ENCODE measurements around the gene TPBGL.

DNA sequence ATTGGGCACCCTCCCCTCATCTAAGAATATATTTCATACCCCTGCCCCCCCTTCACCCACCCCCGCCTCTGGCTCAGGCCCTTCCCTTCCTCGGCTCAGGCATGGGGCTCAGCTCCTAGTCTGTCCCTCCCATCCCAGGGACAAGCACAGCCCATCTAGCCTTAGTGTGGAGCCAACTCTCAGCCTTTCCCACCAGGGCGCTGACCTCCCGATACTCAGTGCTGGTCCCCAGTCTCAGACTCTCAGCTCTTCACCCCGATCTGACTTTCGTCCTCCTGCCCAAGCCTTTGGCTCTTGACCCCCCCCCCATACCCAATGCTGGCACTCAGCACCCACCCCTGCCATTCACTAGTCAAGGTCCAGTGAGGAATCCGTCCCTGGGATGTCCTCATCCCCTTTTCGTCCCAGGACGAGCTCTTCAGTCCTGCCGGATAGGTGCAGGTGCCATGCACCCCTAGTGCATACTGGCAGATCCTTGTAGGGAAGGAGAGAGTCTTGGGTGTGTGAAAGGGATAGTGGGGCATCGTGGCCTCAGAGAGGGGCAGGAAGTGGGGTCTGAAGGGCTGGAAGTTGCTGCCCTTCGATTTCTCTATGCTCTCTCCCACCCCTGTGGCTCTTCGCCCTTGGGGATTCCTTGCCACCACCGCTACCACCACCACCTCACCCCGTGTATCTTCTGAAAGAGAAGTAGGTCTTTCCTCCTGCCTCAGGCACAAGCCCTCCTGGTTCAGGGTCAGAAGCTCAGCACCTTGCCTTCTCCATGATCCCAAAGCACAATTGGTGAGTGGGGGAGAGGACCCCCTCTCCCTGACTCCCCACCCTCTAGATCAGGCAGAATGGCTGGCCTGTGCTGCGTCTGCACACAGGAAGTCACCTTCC, 2.4 kb downstream of the TPBGL start:
- TF ChIP-seq, protein P1, sequence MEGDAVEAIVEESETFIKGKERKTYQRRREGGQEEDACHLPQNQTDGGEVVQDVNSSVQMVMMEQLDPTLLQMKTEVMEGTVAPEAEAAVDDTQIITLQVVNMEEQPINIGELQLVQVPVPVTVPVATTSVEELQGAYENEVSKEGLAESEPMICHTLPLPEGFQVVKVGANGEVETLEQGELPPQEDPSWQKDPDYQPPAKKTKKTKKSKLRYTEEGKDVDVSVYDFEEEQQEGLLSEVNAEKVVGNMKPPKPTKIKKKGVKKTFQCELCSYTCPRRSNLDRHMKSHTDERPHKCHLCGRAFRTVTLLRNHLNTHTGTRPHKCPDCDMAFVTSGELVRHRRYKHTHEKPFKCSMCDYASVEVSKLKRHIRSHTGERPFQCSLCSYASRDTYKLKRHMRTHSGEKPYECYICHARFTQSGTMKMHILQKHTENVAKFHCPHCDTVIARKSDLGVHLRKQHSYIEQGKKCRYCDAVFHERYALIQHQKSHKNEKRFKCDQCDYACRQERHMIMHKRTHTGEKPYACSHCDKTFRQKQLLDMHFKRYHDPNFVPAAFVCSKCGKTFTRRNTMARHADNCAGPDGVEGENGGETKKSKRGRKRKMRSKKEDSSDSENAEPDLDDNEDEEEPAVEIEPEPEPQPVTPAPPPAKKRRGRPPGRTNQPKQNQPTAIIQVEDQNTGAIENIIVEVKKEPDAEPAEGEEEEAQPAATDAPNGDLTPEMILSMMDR (IDR thresholded peaks at IDR 0.05) = no peak
- TF ChIP-seq POLR2A (IDR thresholded peaks at IDR 0.05) = no peak
